Right ventricle myocardium superior (tissue), 1 donor: ENCODE measurements around the gene FHIP1B. TPM values are rescaled to one million over a fixed set of nuclear protein-coding genes. Genes with fewer than 3 reads are reported as not detected.

Experiments used
- total RNA-seq: library from RNA; stranded (reverse); fragmentation: NEBNext Ultra II Directional; extraction: Animal tissue kit (Norgen Biotek cat#: 25700); gene quantifications from one replicate; pipeline ENCODE4 v1.2.1, GENCODE V29; 2021
- donor health status: DM: no; HTN: yes; CAD: no; lungs with severe emphysema.

Gene FHIP1B
- total RNA-seq, 1 donor from 2014 or later = 12.9 TPM

Other genes starting within 250 kb of the FHIP1B start
- gene OR52L1, start 247.7 kb downstream of the FHIP1B start, total RNA-seq = not detected
- gene OR56A4, start 227.7 kb downstream of the FHIP1B start, total RNA-seq = not detected
- not detected for gene OR56A1, start 203.9 kb downstream of the FHIP1B start, total RNA-seq
- not detected for gene OR56B4, start 127.0 kb downstream of the FHIP1B start, total RNA-seq
- not detected for gene OR52B2, start 64.3 kb downstream of the FHIP1B start, total RNA-seq
- not detected for gene OR52W1, start 35.4 kb downstream of the FHIP1B start, total RNA-seq
- not detected for gene C11orf42, start 29.1 kb downstream of the FHIP1B start, total RNA-seq
- gene CNGA4, start 4.5 kb upstream of the FHIP1B start, total RNA-seq = not detected
- gene CCKBR, start 25.2 kb upstream of the FHIP1B start, total RNA-seq = not detected
- gene CAVIN3, start 85.9 kb upstream of the FHIP1B start, total RNA-seq = 33.9 TPM
- 51.6 TPM for gene SMPD1, start 155.8 kb upstream of the FHIP1B start, total RNA-seq
- 75.8 TPM for gene APBB1, start 184.5 kb upstream of the FHIP1B start, total RNA-seq
- 0.35 TPM for gene HPX, start 206.4 kb upstream of the FHIP1B start, total RNA-seq
- gene TRIM3, start 239.3 kb upstream of the FHIP1B start, total RNA-seq = 11.4 TPM
- 13.9 TPM for gene ARFIP2, start 246.7 kb upstream of the FHIP1B start, total RNA-seq
- gene TIMM10B, start 246.9 kb upstream of the FHIP1B start, total RNA-seq = 14.1 TPM